ENCODE data around the gene UNG. TPM values are rescaled to one million over a fixed set of nuclear protein-coding genes. Genes with fewer than 3 reads are reported as not detected.

UNG gene
- total RNA-seq, 1 donor from 2014 or later, result 48.2 TPM

DNA sequence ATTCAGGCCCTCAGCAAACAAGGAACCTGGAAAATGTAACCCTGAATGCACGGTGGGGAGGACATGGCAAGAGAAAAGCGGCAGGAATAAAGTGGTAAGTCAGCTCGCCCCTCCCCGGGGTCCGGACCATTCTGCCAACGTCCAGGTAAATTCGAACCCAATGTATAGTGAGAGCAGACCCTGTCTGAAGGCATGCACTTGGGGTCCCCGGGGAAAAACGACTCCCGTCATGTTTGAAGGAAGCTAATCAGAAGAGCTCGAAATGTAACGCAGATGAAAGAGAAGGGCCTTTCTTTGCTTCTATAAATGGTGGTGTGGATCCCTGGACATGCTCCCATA is 19.2 kb downstream of the UNG start:
- Mint-ChIP-seq H3K27me3 (ENCODE audit: low read depth) (no peaks in the 10 kb centered on the region), H3K9me3 (no peaks in the 10 kb centered on the region), H3K4me3 (no peak overlapping the region), H3K27ac (peak overlapping the region; percentile 50), H3K36me3 (no peaks in the 10 kb centered on the region), H3K4me1 (peaks cover 31% of the 10 kb centered on the region)
- TF ChIP-seq, protein P1, sequence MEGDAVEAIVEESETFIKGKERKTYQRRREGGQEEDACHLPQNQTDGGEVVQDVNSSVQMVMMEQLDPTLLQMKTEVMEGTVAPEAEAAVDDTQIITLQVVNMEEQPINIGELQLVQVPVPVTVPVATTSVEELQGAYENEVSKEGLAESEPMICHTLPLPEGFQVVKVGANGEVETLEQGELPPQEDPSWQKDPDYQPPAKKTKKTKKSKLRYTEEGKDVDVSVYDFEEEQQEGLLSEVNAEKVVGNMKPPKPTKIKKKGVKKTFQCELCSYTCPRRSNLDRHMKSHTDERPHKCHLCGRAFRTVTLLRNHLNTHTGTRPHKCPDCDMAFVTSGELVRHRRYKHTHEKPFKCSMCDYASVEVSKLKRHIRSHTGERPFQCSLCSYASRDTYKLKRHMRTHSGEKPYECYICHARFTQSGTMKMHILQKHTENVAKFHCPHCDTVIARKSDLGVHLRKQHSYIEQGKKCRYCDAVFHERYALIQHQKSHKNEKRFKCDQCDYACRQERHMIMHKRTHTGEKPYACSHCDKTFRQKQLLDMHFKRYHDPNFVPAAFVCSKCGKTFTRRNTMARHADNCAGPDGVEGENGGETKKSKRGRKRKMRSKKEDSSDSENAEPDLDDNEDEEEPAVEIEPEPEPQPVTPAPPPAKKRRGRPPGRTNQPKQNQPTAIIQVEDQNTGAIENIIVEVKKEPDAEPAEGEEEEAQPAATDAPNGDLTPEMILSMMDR (IDR thresholded peaks at IDR 0.05; ENCODE audit: unreplicated experiment), result no peak
- no peak for DNase-seq (ENCODE audit: low spot score in 2 of 2, unreplicated experiment in 2 of 2)

DNA sequence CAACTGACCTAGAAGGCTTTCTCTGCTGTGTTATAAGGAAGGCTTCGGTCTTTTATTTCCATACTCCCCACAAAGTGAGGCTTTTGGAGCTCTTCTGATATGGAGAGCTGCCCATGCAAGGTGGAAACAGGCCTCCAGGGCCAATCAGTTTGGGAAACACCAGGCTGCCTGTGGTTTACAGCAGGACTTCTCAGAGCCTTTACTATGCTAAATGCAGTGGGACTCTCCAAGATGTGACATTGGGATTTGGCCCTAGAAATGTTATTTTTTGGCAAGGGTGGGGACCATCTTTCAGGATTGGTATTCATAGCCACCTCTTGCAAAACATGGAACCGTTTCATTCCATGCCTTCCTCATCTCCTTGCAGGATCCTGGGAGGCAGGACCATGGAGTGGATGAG is 22.7 kb downstream of the UNG start:
- Mint-ChIP-seq H3K9me3 (no peaks in the 10 kb centered on the region), H3K4me1 (peaks cover 12% of the 10 kb centered on the region), H3K27ac (no peak overlapping the region), H3K4me3 (no peak overlapping the region), H3K27me3 (ENCODE audit: low read depth) (no peaks in the 10 kb centered on the region), H3K36me3 (no peaks in the 10 kb centered on the region)
- TF ChIP-seq, protein P1 (IDR thresholded peaks at IDR 0.05; ENCODE audit: unreplicated experiment), result no peak
- DNase-seq (ENCODE audit: low spot score in 2 of 2, unreplicated experiment in 2 of 2), result no peak

DNA sequence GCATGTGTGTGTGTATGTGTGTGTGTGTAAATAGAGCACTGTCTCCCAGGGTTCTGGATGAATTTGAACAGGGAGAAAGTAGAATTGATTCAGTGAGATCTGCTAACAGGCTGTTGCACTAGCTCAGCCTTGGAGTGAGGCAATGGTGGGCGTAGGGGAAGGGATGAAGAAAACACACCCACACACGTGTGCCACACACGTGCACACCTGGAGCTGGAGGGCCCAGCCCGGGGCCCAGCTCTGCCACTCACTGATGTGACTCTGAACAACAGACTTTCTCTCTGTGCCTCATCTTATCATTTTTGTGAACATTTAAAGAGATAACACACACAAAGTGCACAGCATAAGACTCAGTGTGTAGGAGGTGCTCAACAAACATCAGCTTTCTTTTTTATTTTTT is 23.2 kb downstream of the UNG start:
- Mint-ChIP-seq H3K4me1 (peaks cover 11% of the 10 kb centered on the region), H3K9me3 (no peaks in the 10 kb centered on the region), H3K36me3 (no peaks in the 10 kb centered on the region), H3K27ac (no peak overlapping the region), H3K4me3 (no peak overlapping the region), H3K27me3 (ENCODE audit: low read depth) (no peaks in the 10 kb centered on the region)
- DNase-seq (ENCODE audit: low spot score in 2 of 2, unreplicated experiment in 2 of 2), result no peak
- TF ChIP-seq, protein P1 (IDR thresholded peaks at IDR 0.05; ENCODE audit: unreplicated experiment), result no peak

DNA sequence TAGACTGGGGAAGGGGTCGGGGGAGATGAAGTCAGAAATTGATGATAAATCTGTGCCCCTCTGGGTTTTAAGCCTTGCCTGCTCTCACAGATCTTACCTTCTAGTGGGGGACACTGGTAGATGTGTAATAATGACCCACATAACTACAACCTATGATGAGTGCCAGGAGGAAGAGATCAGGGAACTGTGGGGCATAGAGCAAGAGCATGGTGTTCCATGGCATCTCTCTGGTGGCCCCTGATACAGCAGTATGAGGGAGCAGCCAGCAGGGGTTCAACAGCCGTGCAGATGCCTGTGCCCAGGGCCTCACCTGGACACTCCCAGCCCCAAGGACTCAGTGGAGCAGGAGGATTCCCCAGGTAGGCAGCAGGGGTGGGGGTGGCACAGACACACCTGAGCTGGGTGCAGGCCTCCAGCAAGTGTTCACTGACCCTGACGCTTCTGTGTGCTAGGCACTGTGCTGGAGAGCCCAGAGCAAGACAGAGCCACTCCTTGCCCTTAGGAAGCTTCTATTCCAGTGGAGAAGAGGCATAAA is 24.0 kb downstream of the UNG start:
- TF ChIP-seq, protein P1 (IDR thresholded peaks at IDR 0.05; ENCODE audit: unreplicated experiment), result no peak
- H3K4me3 Mint-ChIP-seq, result no peak overlapping the region
- no peak overlapping the region for H3K27ac Mint-ChIP-seq

DNA sequence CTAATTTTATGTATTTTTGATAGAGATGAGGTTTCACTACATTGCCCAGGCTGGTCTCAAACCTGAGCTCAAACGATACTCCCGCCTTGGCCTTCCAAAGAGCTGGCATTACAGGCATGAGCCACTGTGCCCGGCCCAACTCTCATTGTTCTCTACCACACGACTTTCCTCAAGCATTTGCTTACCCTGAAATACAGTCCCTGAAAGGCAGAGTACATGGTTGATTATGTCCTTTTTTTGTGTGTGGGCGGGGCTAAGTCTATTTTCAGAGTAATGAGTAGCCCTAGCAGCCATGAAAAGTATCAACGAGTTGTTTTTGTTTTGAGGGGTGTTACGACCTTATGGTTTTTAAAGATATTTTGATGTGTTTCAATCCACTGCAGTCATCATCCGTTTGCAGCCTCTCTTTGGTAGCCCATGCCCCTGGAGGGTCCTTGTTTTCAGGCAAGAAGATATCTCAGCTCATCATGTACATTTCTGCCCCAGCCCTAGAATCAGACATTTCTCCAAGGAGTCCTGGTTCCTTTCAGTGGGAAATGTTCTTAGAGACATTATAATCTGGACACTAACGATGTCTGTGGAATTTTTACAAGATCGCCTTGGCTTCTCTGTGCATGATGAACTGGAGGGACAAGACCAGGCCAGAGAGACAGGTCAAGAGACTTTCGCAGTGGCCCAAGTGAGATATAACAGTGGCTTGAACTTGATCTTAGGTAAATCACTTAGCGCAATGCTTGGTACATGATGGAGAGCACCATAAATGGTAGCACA is 27.7 kb downstream of the UNG start:
- H3K27ac Mint-ChIP-seq, result no peak overlapping the region
- H3K4me1 Mint-ChIP-seq, result no peaks in the 10 kb centered on the region
- no peaks in the 10 kb centered on the region for H3K9me3 Mint-ChIP-seq
- H3K36me3 Mint-ChIP-seq, result no peaks in the 10 kb centered on the region
- no peak overlapping the region for H3K4me3 Mint-ChIP-seq
- H3K27me3 Mint-ChIP-seq (ENCODE audit: low read depth), result no peaks in the 10 kb centered on the region
- TF ChIP-seq, protein P1 (IDR thresholded peaks at IDR 0.05; ENCODE audit: unreplicated experiment), result no peak
- DNase-seq (ENCODE audit: low spot score in 2 of 2, unreplicated experiment in 2 of 2), result no peak

More for the DNA sequence above, 24.0 kb downstream of the UNG start:
- Mint-ChIP-seq H3K9me3 (no peaks in the 10 kb centered on the region), H3K4me1 (peaks cover 3% of the 10 kb centered on the region), H3K27me3 (ENCODE audit: low read depth) (no peaks in the 10 kb centered on the region), H3K36me3 (no peaks in the 10 kb centered on the region)
- DNase-seq (ENCODE audit: low spot score in 2 of 2, unreplicated experiment in 2 of 2), result no peak

All from mesothelial cell of epicardium (in vitro differentiated cells).